Measurements from ENCODE around the gene TRAP1.

DNA sequence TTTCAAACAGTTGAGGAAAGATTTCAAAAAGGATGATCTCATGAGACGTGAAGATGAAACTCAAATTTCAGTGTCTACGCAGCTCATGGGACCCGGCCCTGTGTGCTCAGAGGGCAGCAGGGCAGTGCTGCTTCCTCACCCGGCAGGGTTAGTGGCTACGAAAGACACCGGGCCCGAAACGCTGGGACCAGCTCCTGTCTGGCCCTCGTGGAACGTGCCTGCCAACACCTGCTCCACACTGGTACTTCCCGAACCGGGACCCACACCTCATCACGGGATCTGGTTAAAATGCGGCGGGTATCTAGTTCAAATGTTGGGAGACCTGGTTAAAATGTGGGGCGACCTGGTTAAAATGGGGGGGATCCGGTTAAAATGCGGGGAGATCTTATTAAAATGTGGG lies 44.1 kb downstream of the TRAP1 start:
- TF ChIP-seq CTCF (IDR thresholded peaks at IDR 0.05) (no peak), SIN3A (IDR thresholded peaks at IDR 0.05; ENCODE audit: borderline replicate concordance, insufficient read depth, low read depth, low read length) (no peak)

Measured in Panc1 (cell line).